ENCODE measurements around the gene WBP1.

- TF ChIP-seq CTCF (IDR thresholded peaks at IDR 0.05 in 4 of 5, conservative IDR thresholded peaks at IDR 0.05 in 1 of 5) (no peak), POLR2A (IDR thresholded peaks at IDR 0.05) (no peak)
Observed at GRCh38 chr2:74414441-74414840, 43.8 kb upstream of the WBP1 start.

Measured in gastrocnemius medialis (tissue), 4 donors.